ENCODE results near the gene CELF1.
A peak's percentile ranks its signal among the peaks of the same experiment; 100 is the strongest.
"Not testable (repeated sequence)": the region's sequence is repeated elsewhere in the genome, so short reads cannot be mapped to it uniquely, and the experiment has no call there.

Gene CELF1

GRCh38 chr11:47466201-47466600 lies 86.7 kb downstream of the CELF1 start:
- TF ChIP-seq CTCF (IDR thresholded peaks at IDR 0.05; ENCODE audit: control extremely low read depth, extremely low read depth, low read depth, missing control alignments): no peak
- DNase-seq (ENCODE audit: extremely low spot score): no peak
- CTCF ChIA-PET: interaction anchor here (0.8 to 3.9 kb wide), 4 partner anchors 12 to 92 kb away, joined by 3 to 24 read pairs (median 4); no protein-coding TSS in a partner anchor
- POLR2A ChIA-PET: no interaction called here

GRCh38 chr11:47464483-47464882 lies 88.4 kb downstream of the CELF1 start:
- POLR2A ChIA-PET: interaction anchor here (0.6 kb wide), 1 partner anchor 268 kb away, joined by 4 read pairs; no protein-coding TSS in a partner anchor
- no peak for DNase-seq (ENCODE audit: extremely low spot score)
- CTCF ChIA-PET: interaction anchor here (1.4 to 3.9 kb wide), 2 partner anchors 10 to 89 kb away, joined by 3 to 24 read pairs; partner anchors contain the start of gene CELF1
- no peak for TF ChIP-seq CTCF (IDR thresholded peaks at IDR 0.05; ENCODE audit: control extremely low read depth, extremely low read depth, low read depth, missing control alignments)

GRCh38 chr11:47461876-47462275 lies 91.1 kb downstream of the CELF1 start:
- CTCF ChIA-PET: interaction anchor here (1.3 to 2.0 kb wide), 2 partner anchors 9 to 18 kb away, joined by 3 to 6 read pairs; no protein-coding TSS in a partner anchor
- POLR2A ChIA-PET: no interaction called here
- no peak for DNase-seq (ENCODE audit: extremely low spot score)
- no peak for TF ChIP-seq CTCF (IDR thresholded peaks at IDR 0.05; ENCODE audit: control extremely low read depth, extremely low read depth, low read depth, missing control alignments)

- DNase-seq (ENCODE audit: extremely low spot score): no peak
- ChIA-PET POLR2A (no interaction called here), CTCF (interaction anchor here (0.6 kb wide), 1 partner anchor 17 kb away, joined by 3 read pairs; no protein-coding TSS in a partner anchor)
- no peak for TF ChIP-seq CTCF (IDR thresholded peaks at IDR 0.05; ENCODE audit: control extremely low read depth, extremely low read depth, low read depth, missing control alignments)
Measured at GRCh38 chr11:47460571-47461235, 92.2 kb downstream of the CELF1 start.

GRCh38 chr11:47454258-47454671 lies 98.7 kb downstream of the CELF1 start:
- POLR2A ChIA-PET: not testable (repeated sequence)
- CTCF ChIA-PET: interaction anchor here (0.6 to 4.3 kb wide), 19 partner anchors 10 to 540 kb away, joined by 3 to 29 read pairs (median 5); partner anchors contain the start of genes ACP2, NR1H3, PSMC3 and SPI1
- TF ChIP-seq CTCF (IDR thresholded peaks at IDR 0.05; ENCODE audit: control extremely low read depth, extremely low read depth, low read depth, missing control alignments): peak; percentile 89
- peak; percentile 82 for DNase-seq (ENCODE audit: extremely low spot score)

- DNase-seq (ENCODE audit: extremely low spot score): no peak
- TF ChIP-seq CTCF (IDR thresholded peaks at IDR 0.05; ENCODE audit: control extremely low read depth, extremely low read depth, low read depth, missing control alignments): no peak
- ChIA-PET POLR2A (no interaction called here), CTCF (interaction anchor here (0.8 to 4.3 kb wide), 23 partner anchors 9 to 540 kb away, joined by 3 to 29 read pairs (median 3); partner anchors contain the start of genes ACP2, PSMC3 and SPI1)
Measured at GRCh38 chr11:47453365-47453764, 99.6 kb downstream of the CELF1 start.

Data from GM10248 (cell line).